Type B pancreatic cell (in vitro differentiated cells): ENCODE results near the gene PLEKHG4B. TPM values are rescaled to one million over a fixed set of nuclear protein-coding genes. Genes with fewer than 3 reads are reported as not detected.

Experiments
- DNase-seq: peaks from one replicate; pipeline ENCODE4 v3.0.0; 2021; ENCODE audit warnings: mixed read lengths; ENCODE audit not compliant: unreplicated experiment; ENCODE audit errors: extremely low spot score
- H3K27ac Mint-ChIP-seq: 2 replicates; pipeline ENCODE4 v1.8.0; 2021; ENCODE audit warnings: mild to moderate bottlenecking, mixed read lengths
- H3K27me3 Mint-ChIP-seq: 2 replicates; pipeline ENCODE4 v1.8.0; 2021; ENCODE audit warnings: mixed read lengths
- H3K36me3 Mint-ChIP-seq: 2 replicates; pipeline ENCODE4 v1.8.0; 2021; ENCODE audit warnings: mixed read lengths
- H3K4me1 Mint-ChIP-seq: one replicate; pipeline ENCODE4 v1.8.0; 2021; ENCODE audit warnings: mixed read lengths; ENCODE audit not compliant: unreplicated experiment
- H3K4me3 Mint-ChIP-seq: 2 replicates; pipeline ENCODE4 v1.8.0; 2021; ENCODE audit warnings: mild to moderate bottlenecking, mixed read lengths
- H3K9me3 Mint-ChIP-seq: 2 replicates; pipeline ENCODE4 v1.8.0; 2021; ENCODE audit warnings: mixed read lengths
- total RNA-seq: library from RNA; stranded (reverse); gene quantifications from 2 replicates; pipeline ENCODE4 v1.2.1, GENCODE V29; 2021; ENCODE audit warnings: low replicate concordance
- TF ChIP-seq, protein P1 (sequence below): fragments of 200-600 bp; sonication (generic); conservative IDR thresholded peaks from 2 replicates; pipeline ENCODE4 v1.5.0; 2021; ENCODE audit warnings: antibody characterized with exemption, mild to moderate bottlenecking

The PLEKHG4B gene
- total RNA-seq, 1 donor from 2014 or later = 32.8 TPM

- Mint-ChIP-seq H3K9me3 (no peaks in the 10 kb centered on the region), H3K27ac (peak overlapping the region; percentile 20), H3K4me1 (peaks cover 24% of the 10 kb centered on the region), H3K36me3 (peaks cover 4% of the 10 kb centered on the region), H3K4me3 (peak overlapping the region; percentile 38), H3K27me3 (peaks cover 44% of the 10 kb centered on the region)
- TF ChIP-seq, protein P1, sequence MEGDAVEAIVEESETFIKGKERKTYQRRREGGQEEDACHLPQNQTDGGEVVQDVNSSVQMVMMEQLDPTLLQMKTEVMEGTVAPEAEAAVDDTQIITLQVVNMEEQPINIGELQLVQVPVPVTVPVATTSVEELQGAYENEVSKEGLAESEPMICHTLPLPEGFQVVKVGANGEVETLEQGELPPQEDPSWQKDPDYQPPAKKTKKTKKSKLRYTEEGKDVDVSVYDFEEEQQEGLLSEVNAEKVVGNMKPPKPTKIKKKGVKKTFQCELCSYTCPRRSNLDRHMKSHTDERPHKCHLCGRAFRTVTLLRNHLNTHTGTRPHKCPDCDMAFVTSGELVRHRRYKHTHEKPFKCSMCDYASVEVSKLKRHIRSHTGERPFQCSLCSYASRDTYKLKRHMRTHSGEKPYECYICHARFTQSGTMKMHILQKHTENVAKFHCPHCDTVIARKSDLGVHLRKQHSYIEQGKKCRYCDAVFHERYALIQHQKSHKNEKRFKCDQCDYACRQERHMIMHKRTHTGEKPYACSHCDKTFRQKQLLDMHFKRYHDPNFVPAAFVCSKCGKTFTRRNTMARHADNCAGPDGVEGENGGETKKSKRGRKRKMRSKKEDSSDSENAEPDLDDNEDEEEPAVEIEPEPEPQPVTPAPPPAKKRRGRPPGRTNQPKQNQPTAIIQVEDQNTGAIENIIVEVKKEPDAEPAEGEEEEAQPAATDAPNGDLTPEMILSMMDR = no peak
- DNase-seq = no peak
Observed at GRCh38 chr5:83029-83428, 8.9 kb upstream of the PLEKHG4B start.

DNA sequence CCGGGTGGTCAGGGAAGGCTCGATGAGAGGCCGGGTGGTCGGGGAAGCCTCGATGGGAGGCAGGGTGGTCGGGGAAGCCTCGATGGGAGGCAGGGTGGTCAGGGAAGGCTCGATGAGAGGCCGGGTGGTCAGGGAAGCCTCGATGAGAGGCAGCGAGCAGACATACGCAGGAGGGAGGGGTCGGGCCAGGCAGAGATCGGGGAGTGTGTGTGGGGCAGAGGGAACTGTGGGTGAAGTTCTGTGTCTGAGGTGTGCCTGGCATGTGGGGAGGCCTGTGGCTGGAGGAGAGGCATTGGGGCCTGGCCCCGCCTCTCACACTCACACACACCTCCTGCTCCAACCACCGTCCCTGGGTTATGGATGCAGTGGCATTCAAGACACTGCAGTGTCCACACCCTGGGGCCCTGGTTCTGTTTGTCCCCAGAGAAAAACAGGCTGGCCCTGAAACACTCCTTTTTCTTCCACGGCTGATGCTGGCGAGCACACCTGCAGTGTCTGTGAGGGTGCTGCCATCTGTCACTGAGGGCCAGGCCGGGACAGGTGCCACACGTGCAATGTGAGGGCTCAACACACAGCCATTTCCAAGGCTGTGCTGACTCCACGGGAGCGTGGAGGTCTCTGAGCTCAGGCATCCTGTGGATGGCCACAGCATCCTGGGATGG, 6.5 kb upstream of the PLEKHG4B start:
- H3K27me3 Mint-ChIP-seq = peaks cover 56% of the 10 kb centered on the region
- H3K36me3 Mint-ChIP-seq = peaks cover 4% of the 10 kb centered on the region
- no peak overlapping the region for H3K27ac Mint-ChIP-seq
- TF ChIP-seq, protein P1 = no peak
- no peaks in the 10 kb centered on the region for H3K9me3 Mint-ChIP-seq
- H3K4me1 Mint-ChIP-seq = peaks cover 24% of the 10 kb centered on the region
- peak; percentile 37 for DNase-seq
- H3K4me3 Mint-ChIP-seq = no peak overlapping the region

DNA sequence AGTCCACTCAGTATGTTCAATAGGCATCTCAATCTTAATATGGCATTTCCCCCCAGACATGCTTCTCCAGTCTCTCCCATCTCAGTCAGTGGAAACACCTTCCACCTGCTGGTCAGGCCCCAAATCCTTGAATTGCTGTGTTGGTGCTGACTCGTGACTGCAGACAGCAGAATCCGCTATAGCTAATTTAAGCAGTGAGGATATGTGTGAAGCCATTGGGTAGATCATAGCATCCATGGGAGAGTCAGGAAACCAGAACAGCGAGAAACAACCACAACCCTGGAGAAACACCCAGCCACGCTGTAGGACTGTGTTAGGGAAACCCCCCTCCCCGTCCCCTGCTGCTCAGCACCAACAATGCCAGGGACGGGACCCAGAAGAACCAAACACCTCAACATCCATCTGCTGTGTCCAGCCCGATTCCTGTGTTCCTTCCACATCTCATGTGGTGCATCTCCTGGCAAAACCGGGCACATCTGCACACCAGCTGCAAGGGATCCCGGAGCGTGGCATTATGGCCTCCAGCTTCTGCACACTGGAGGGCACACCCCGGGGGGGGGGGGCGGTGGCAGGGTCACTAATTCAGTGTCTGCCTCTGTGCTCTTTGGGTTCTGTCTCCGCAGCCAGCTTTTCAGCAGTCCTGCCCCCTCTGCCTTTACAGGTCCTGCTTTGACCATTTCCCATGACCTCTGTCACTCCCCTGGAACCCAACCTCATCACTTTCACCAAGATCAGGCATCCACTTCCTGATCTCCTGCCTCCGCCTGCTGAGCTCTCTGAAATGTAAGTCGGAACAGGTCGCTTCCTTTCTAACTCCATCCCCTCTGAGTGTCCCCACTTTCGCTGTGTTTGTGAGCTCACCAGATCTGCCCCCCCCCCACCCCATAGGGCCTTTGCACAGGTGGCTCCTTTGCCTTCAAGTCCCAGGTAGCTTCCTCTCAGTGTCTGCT, 2.4 kb upstream of the PLEKHG4B start:
- TF ChIP-seq, protein P1 = no peak
- H3K4me1 Mint-ChIP-seq = peaks cover 8% of the 10 kb centered on the region
- DNase-seq = peak; percentile 45
- peaks cover 43% of the 10 kb centered on the region for H3K27me3 Mint-ChIP-seq
- peak overlapping the region; percentile 8 for H3K27ac Mint-ChIP-seq
- H3K9me3 Mint-ChIP-seq = no peaks in the 10 kb centered on the region
- peak overlapping the region; percentile 88 for H3K4me3 Mint-ChIP-seq
- no peaks in the 10 kb centered on the region for H3K36me3 Mint-ChIP-seq

GRCh38 chr5:90590-91547, 1.1 kb upstream of the PLEKHG4B start:
- Mint-ChIP-seq H3K36me3 (no peaks in the 10 kb centered on the region), H3K27me3 (peaks cover 41% of the 10 kb centered on the region), H3K4me3 (peak overlapping the region; percentile 88), H3K9me3 (no peaks in the 10 kb centered on the region), H3K27ac (peak overlapping the region; percentile 97), H3K4me1 (peaks cover 4% of the 10 kb centered on the region)
- peak; percentile 67 for DNase-seq
- TF ChIP-seq, protein P1 = no peak
